Measurements from ENCODE around the gene CLEC19A. TPM values are rescaled to one million over a fixed set of nuclear protein-coding genes. Genes with fewer than 3 reads are reported as not detected.

CLEC19A gene
- total RNA-seq, 1 experiment from 2014 or later, result not detected

DNA sequence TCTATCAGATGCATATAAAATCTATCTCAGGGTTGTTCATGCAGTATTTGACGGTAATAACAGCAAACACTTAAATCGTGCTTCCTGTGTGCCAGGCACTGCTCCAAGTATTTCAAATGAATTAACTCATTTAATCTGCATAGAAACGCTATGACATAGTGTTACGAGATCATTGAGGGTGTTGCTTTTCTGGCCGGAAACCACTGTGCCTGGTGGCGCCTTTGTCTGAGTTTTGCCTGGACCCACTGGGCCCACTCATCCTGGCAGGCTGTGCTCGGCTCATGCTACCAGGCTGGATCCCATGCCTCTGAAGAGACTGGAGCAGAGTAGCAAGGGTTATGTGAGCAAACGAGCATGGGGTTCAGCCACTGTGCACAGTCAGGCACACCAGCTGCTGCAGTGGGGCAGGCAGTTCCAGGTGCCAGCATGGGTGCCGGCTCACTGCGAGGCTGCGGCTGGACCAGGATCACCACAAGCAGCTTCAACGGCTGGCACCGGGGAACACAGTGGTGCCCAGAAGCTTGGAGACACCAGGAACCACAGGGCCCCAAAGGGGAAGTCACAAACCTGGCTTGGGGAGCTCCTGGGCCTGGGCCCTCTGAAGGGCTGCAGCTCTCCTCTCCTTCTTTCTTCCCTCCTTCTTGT is 45.9 kb upstream of the CLEC19A start:
- Mint-ChIP-seq H3K27ac (ENCODE audit: unreplicated experiment) (no peak overlapping the region), H3K27me3 (ENCODE audit: unreplicated experiment) (no peaks in the 10 kb centered on the region), H3K9me3 (ENCODE audit: low read depth, unreplicated experiment) (peaks cover 7% of the 10 kb centered on the region), H3K36me3 (ENCODE audit: insufficient read depth, unreplicated experiment) (no peaks in the 10 kb centered on the region), H3K4me3 (ENCODE audit: low read depth, unreplicated experiment) (no peak overlapping the region), H3K4me1 (ENCODE audit: low read depth, unreplicated experiment) (peaks cover 11% of the 10 kb centered on the region)
- no TSS peak for BruUV-seq (replicated peaks)
- CTCF ChIA-PET, result no interaction called here
- TF ChIP-seq, protein P1, sequence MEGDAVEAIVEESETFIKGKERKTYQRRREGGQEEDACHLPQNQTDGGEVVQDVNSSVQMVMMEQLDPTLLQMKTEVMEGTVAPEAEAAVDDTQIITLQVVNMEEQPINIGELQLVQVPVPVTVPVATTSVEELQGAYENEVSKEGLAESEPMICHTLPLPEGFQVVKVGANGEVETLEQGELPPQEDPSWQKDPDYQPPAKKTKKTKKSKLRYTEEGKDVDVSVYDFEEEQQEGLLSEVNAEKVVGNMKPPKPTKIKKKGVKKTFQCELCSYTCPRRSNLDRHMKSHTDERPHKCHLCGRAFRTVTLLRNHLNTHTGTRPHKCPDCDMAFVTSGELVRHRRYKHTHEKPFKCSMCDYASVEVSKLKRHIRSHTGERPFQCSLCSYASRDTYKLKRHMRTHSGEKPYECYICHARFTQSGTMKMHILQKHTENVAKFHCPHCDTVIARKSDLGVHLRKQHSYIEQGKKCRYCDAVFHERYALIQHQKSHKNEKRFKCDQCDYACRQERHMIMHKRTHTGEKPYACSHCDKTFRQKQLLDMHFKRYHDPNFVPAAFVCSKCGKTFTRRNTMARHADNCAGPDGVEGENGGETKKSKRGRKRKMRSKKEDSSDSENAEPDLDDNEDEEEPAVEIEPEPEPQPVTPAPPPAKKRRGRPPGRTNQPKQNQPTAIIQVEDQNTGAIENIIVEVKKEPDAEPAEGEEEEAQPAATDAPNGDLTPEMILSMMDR (IDR thresholded peaks at IDR 0.05; ENCODE audit: unreplicated experiment), result no peak
- intact Hi-C loops (cut with micrococcal nuclease; ENCODE audit: unreplicated experiment), result no loop called here
- no peak for DNase-seq

DNA sequence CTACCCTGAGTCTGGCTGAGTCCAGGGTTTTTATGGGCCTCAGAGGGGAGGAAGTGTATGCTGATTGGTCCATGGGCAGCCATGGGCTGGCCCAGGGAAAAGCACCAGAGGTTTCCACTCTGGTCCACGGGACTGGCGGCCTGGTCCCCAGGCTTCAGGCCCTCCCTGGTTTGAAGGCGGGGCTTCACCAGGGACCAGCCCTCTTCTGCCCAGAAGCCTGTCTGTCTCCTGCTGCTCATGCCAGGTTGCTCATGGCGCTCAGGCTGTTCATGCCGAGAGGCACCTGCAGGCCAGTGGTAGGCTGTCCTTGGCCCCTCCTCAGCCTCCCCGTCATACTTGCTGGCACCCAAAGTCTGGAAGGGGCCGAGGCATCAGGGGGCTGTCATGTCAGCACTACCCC is 45.0 kb upstream of the CLEC19A start:
- H3K27ac Mint-ChIP-seq (ENCODE audit: unreplicated experiment), result no peak overlapping the region
- no peak for DNase-seq
- CTCF ChIA-PET, result no interaction called here
- H3K9me3 Mint-ChIP-seq (ENCODE audit: low read depth, unreplicated experiment), result peaks cover 3% of the 10 kb centered on the region
- H3K4me3 Mint-ChIP-seq (ENCODE audit: low read depth, unreplicated experiment), result no peak overlapping the region
- no peaks in the 10 kb centered on the region for H3K27me3 Mint-ChIP-seq (ENCODE audit: unreplicated experiment)
- TF ChIP-seq, protein P1 (IDR thresholded peaks at IDR 0.05; ENCODE audit: unreplicated experiment), result no peak
- intact Hi-C loops (cut with micrococcal nuclease; ENCODE audit: unreplicated experiment), result no loop called here
- no TSS peak for BruUV-seq (replicated peaks)
- H3K4me1 Mint-ChIP-seq (ENCODE audit: low read depth, unreplicated experiment), result peaks cover 11% of the 10 kb centered on the region
- H3K36me3 Mint-ChIP-seq (ENCODE audit: insufficient read depth, unreplicated experiment), result no peaks in the 10 kb centered on the region

DNA sequence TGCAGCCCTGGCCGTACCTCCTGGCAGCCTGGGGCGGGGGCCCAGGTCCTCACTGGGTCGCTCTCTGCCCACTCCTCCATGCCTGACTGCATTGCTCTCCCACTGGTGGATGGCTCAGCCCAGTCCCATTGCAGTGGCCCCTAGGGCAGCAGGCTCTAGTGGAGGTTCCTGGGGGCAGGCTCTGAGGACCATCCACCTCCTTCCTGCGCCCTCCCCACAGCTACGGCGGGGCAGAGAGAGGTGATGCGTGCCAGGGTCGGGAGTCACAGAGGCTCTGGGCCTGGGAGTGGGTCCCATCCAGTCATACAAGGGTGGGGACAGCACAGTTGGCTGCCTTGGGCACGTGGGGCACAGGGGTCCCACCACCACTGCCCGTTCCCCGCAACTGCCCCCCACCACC is 44.0 kb upstream of the CLEC19A start:
- H3K9me3 Mint-ChIP-seq (ENCODE audit: low read depth, unreplicated experiment), result no peaks in the 10 kb centered on the region

DNA sequence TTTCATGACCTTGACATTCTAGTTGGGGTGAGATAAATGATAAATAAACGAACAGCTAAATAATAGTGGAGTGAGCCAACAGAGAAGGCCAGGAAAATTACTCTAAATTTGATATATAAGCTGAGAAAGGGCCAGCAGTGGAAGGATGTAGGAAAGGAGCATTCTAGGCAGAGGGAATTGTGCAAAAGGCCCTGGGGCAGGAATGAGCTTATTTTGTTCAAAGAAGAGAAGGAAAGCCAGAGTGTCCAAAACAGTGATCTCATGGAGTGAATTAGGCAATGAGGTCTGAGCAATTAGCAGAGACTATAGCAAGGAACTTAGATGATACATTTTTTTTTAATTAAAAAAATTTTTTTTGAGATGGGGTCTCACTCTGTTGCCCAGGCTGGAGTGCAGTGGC is 43.3 kb upstream of the CLEC19A start:
- Mint-ChIP-seq H3K36me3 (ENCODE audit: insufficient read depth, unreplicated experiment) (no peaks in the 10 kb centered on the region), H3K4me1 (ENCODE audit: low read depth, unreplicated experiment) (no peaks in the 10 kb centered on the region), H3K4me3 (ENCODE audit: low read depth, unreplicated experiment) (no peak overlapping the region), H3K9me3 (ENCODE audit: low read depth, unreplicated experiment) (no peaks in the 10 kb centered on the region), H3K27me3 (ENCODE audit: unreplicated experiment) (no peaks in the 10 kb centered on the region), H3K27ac (ENCODE audit: unreplicated experiment) (peak overlapping the region; percentile 12)
- BruUV-seq (replicated peaks), result no TSS peak
- CTCF ChIA-PET, result interaction anchor here (0.6 kb wide), 1 partner anchor 120 kb away, joined by 3 read pairs; no protein-coding TSS in a partner anchor
- DNase-seq, result no peak
- intact Hi-C loops (cut with micrococcal nuclease; ENCODE audit: unreplicated experiment), result no loop called here
- TF ChIP-seq, protein P1 (IDR thresholded peaks at IDR 0.05; ENCODE audit: unreplicated experiment), result no peak

More for the DNA sequence above, 44.0 kb upstream of the CLEC19A start:
- Mint-ChIP-seq H3K4me3 (ENCODE audit: low read depth, unreplicated experiment) (no peak overlapping the region), H3K36me3 (ENCODE audit: insufficient read depth, unreplicated experiment) (no peaks in the 10 kb centered on the region), H3K27ac (ENCODE audit: unreplicated experiment) (no peak overlapping the region), H3K27me3 (ENCODE audit: unreplicated experiment) (no peaks in the 10 kb centered on the region), H3K4me1 (ENCODE audit: low read depth, unreplicated experiment) (peaks cover 6% of the 10 kb centered on the region)
- TF ChIP-seq, protein P1 (IDR thresholded peaks at IDR 0.05; ENCODE audit: unreplicated experiment), result no peak
- CTCF ChIA-PET, result interaction anchor here (0.6 kb wide), 1 partner anchor 120 kb away, joined by 3 read pairs; no protein-coding TSS in a partner anchor
- intact Hi-C loops (cut with micrococcal nuclease; ENCODE audit: unreplicated experiment), result no loop called here
- no TSS peak for BruUV-seq (replicated peaks)
- DNase-seq, result no peak
